ENCODE results near the gene XCL1.

Gene XCL1

DNA sequence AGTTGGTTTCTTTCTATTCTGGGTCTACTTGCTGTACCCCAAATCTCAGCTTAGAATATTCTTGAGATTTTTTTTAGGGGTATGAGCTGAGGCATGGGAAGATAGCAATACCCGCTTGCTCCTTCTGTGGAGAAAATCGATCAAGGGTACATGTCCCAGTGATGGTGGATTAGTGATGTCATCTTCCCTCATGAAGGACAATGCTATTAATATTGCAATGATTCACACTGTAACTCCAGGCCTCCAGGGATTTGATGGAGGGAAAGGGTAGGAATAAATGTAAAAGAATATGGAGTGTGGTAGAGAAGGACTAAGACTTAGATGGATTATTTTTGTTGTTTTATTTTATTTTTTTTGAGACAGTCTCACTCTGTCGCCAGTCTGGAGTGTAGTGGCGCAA, 47.4 kb downstream of the XCL1 start:
- TF ChIP-seq, protein P1, sequence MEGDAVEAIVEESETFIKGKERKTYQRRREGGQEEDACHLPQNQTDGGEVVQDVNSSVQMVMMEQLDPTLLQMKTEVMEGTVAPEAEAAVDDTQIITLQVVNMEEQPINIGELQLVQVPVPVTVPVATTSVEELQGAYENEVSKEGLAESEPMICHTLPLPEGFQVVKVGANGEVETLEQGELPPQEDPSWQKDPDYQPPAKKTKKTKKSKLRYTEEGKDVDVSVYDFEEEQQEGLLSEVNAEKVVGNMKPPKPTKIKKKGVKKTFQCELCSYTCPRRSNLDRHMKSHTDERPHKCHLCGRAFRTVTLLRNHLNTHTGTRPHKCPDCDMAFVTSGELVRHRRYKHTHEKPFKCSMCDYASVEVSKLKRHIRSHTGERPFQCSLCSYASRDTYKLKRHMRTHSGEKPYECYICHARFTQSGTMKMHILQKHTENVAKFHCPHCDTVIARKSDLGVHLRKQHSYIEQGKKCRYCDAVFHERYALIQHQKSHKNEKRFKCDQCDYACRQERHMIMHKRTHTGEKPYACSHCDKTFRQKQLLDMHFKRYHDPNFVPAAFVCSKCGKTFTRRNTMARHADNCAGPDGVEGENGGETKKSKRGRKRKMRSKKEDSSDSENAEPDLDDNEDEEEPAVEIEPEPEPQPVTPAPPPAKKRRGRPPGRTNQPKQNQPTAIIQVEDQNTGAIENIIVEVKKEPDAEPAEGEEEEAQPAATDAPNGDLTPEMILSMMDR (IDR thresholded peaks at IDR 0.05; ENCODE audit: insufficient read depth, low read depth, low read length, missing control alignments): no peak

GRCh38 chr1:168626326-168626725, 49.9 kb downstream of the XCL1 start:
- TF ChIP-seq, protein P1 (IDR thresholded peaks at IDR 0.05; ENCODE audit: insufficient read depth, low read depth, low read length, missing control alignments): no peak
- peak; percentile 21 for DNase-seq (ENCODE audit: low read depth)
- no peak overlapping the region for H3K4me3 ChIP-seq (ENCODE audit: low read length)

More for the DNA sequence above, 47.4 kb downstream of the XCL1 start:
- no peak for DNase-seq (ENCODE audit: low read depth)
- H3K4me3 ChIP-seq (ENCODE audit: low read length): no peak overlapping the region

DNA sequence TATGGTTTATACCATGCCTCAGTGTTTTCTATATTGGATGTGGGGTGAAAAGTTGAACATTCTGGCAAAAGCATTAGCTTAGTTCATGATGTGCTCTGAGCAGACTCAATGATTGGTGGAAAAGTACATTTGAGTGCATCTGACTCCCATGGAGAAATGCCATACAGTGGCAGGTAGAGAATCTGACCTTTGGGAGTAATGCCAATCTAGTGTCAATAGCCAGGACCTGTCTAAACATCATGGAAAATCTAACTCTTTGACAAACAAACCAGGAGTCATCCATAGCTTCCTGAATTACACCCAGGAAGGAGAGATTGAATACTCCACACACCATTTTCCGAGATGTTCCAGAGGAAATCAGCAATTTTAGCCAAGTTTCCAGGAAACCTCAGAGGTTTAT, 51.0 kb downstream of the XCL1 start:
- TF ChIP-seq, protein P1 (IDR thresholded peaks at IDR 0.05; ENCODE audit: insufficient read depth, low read depth, low read length, missing control alignments): no peak
- no peak overlapping the region for H3K4me3 ChIP-seq (ENCODE audit: low read length)
- no peak for DNase-seq (ENCODE audit: low read depth)

DNA sequence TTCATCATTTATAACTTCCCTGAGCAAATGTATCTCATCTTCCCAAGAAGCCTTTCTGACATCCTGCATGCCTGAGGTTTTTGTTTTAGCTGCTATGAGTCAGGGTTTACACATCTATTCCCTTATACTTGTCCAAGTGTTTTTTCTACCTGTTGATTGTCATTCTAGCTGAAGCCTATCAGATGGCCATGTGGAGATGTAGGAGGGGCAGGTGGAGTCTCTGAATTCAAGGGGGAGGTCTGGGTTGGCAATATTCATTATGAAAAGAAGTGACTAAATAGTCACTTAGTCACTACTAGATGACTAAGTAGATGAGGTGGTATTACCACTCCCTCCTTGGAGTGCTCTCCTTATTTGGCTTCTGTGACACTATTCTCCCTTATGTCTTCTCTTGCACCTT, 52.4 kb downstream of the XCL1 start:
- peak; percentile 99 for DNase-seq (ENCODE audit: low read depth)
- no peak overlapping the region for H3K4me3 ChIP-seq (ENCODE audit: low read length)
- TF ChIP-seq, protein P1 (IDR thresholded peaks at IDR 0.05; ENCODE audit: insufficient read depth, low read depth, low read length, missing control alignments): no peak

DNA sequence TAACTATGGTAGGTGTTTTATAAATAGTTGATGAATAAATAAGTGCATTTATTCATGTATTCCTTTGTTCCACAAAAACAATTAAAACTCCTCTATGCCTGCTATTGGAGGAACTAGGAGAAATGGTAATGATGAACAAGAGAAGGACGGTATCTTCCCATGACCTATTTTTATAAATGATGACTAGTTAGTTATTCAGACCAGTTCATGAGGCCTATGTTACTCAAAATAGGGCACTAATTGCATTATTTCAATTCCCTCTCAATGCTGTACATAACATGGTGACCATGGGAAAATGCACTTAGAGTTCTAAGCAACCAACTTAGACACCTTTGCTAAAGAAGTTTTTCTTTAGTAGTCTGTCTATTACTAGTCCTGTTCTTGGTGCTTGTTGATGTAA, 53.1 kb downstream of the XCL1 start:
- peak; percentile 43 for DNase-seq (ENCODE audit: low read depth)
- TF ChIP-seq, protein P1 (IDR thresholded peaks at IDR 0.05; ENCODE audit: insufficient read depth, low read depth, low read length, missing control alignments): no peak
- no peak overlapping the region for H3K4me3 ChIP-seq (ENCODE audit: low read length)

Data from epithelial cell of esophagus (primary cell).